Measurements from ENCODE around the gene AADACL2. TPM values are rescaled to one million over a fixed set of nuclear protein-coding genes. Genes with fewer than 3 reads are reported as not detected.

Gene AADACL2
- total and polyA plus RNA-seq, 12 donors, result 0.07 to 0.19 TPM; not detected in 10

- Histone ChIP-seq H3K4me3 (no peak overlapping the region), H3K36me3 (replicated peaks in 1 of 2) (no peaks in the 10 kb centered on the region), H3K4me1 (replicated peaks in 1 of 2) (peaks cover 22 to 39% of the 10 kb centered on the region in 2 donors), H3K9me3 (replicated peaks in 1 of 3) (no peaks in the 10 kb centered on the region), H3K27ac (no peak overlapping the region), H3K27me3 (no peaks in the 10 kb centered on the region)
- intact Hi-C loops (cut with DNase I), result no loop called here
- TF ChIP-seq, protein P1, sequence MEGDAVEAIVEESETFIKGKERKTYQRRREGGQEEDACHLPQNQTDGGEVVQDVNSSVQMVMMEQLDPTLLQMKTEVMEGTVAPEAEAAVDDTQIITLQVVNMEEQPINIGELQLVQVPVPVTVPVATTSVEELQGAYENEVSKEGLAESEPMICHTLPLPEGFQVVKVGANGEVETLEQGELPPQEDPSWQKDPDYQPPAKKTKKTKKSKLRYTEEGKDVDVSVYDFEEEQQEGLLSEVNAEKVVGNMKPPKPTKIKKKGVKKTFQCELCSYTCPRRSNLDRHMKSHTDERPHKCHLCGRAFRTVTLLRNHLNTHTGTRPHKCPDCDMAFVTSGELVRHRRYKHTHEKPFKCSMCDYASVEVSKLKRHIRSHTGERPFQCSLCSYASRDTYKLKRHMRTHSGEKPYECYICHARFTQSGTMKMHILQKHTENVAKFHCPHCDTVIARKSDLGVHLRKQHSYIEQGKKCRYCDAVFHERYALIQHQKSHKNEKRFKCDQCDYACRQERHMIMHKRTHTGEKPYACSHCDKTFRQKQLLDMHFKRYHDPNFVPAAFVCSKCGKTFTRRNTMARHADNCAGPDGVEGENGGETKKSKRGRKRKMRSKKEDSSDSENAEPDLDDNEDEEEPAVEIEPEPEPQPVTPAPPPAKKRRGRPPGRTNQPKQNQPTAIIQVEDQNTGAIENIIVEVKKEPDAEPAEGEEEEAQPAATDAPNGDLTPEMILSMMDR (IDR thresholded peaks at IDR 0.05), result no peak
- TF ChIP-seq POLR2A (IDR thresholded peaks at IDR 0.05), result no peak
- 50 to 100% (median 97%) methylated on average over 1 of the region's 1 CpG for WGBS, 4 donors
- no peak for DNase-seq
These were observed 34.7 kb downstream of the AADACL2 start for GRCh38 chr3:151768393-151768930.

DNA sequence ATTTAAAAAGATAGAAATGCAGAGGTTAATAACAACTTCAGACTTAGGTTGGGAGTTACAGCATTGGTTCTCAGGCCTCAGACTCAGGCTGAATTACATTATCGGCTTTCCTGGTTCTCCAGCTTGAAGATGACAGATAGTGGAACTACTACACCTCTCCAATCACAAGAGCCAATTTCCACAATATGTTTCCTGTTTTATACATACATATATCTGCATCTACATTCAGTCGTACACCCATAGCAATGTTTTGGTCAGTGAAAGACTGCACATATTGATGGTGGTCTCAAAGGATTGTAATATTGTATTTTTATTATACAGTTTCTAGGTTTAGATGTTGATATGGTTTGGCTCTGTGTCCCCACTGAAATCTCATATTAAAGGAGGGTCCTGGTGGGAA is 35.4 kb downstream of the AADACL2 start:
- DNase-seq, result no peak
- H3K27me3 ChIP-seq, result no peaks in the 10 kb centered on the region
- TF ChIP-seq, protein P1 (IDR thresholded peaks at IDR 0.05), result no peak
- no peak for TF ChIP-seq POLR2A (IDR thresholded peaks at IDR 0.05)
- no peaks in the 10 kb centered on the region for H3K36me3 ChIP-seq (replicated peaks in 1 of 2)
- H3K4me1 ChIP-seq (replicated peaks in 1 of 2), result peaks cover 22 to 39% of the 10 kb centered on the region in 2 donors
- no peak overlapping the region for H3K27ac ChIP-seq
- no peak overlapping the region for H3K4me3 ChIP-seq
- WGBS, 4 donors, result 75 to 85% (median 80%) methylated on average over 2 of the region's 2 CpGs
- H3K9me3 ChIP-seq (replicated peaks in 1 of 3), result no peaks in the 10 kb centered on the region
- intact Hi-C loops (cut with DNase I), result no loop called here

DNA sequence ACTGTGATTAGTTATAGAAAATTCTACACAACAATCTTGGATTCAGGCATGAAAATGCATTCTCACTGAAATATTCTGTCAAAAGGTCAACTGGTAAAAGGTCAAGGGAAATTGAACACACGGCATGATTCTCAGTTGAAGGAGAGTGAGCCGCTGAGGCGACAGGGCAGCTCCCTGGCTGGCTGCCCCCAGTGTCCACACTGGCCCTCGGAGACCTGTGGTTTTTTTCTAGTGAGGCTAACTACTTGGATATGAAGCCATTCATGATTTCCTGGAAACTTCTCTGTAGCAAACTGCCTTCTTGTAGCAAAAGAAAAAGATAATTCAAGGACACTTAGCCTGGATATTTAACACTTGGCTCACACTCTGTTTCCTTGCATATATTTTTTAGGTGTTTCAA is 37.2 kb downstream of the AADACL2 start:
- 8 to 38% (median 22%) methylated on average over 4 of the region's 4 CpGs for WGBS, 4 donors
- no peak for TF ChIP-seq POLR2A (IDR thresholded peaks at IDR 0.05)
- TF ChIP-seq, protein P1 (IDR thresholded peaks at IDR 0.05), result no peak
- DNase-seq, result peak; percentile 40 to 75 (median 67)
- Histone ChIP-seq H3K9me3 (replicated peaks in 1 of 3) (no peaks in the 10 kb centered on the region), H3K27me3 (no peaks in the 10 kb centered on the region), H3K4me3 (peak overlapping the region in 1 of 4 donors; percentile 4), H3K27ac (peak overlapping the region; percentile 29 to 80 (median 61)), H3K4me1 (replicated peaks in 1 of 2) (peaks cover 22 to 44% of the 10 kb centered on the region in 2 donors), H3K36me3 (replicated peaks in 1 of 2) (no peaks in the 10 kb centered on the region)
- intact Hi-C loops (cut with DNase I), result no loop called here

DNA sequence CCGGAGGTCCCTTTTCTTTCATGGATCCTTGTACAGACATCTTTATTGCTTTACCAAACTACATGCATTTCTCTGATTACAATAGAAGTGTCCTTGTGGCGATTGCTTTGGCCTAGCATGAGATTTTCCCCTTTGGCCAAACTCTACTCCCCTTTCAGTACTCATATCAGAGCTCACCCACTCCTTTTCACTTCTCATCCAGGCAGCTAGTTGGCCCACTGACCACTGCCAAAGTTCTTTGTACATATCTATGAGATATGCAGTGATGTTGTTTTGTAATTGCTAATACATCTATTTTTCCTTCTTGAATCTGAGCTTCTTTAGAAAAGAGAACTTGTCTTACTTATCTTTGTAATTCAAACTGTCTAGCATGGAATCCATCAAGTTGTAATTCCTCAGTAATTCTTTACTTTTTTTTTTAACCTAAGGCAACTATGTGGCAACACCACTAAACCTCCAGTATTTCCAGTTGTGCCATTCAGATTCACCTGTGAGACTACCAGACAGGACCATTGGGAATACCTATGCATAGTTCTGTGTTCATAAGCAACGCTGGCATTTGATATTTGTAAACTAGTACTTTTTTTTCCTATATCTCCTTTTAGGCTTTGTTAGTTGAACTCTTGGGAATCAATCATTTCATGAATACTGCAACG is 39.2 kb downstream of the AADACL2 start:
- no peaks in the 10 kb centered on the region for H3K36me3 ChIP-seq (replicated peaks in 1 of 2)
- H3K27me3 ChIP-seq, result no peaks in the 10 kb centered on the region
- H3K27ac ChIP-seq, result no peak overlapping the region
- WGBS, 4 donors, result 90 to 92% (median 91%) methylated on average over 4 of the region's 4 CpGs
- peaks cover 17 to 34% of the 10 kb centered on the region in 2 donors for H3K4me1 ChIP-seq (replicated peaks in 1 of 2)
- intact Hi-C loops (cut with DNase I), result no loop called here
- TF ChIP-seq POLR2A (IDR thresholded peaks at IDR 0.05), result no peak
- TF ChIP-seq, protein P1 (IDR thresholded peaks at IDR 0.05), result no peak
- H3K4me3 ChIP-seq, result no peak overlapping the region
- H3K9me3 ChIP-seq (replicated peaks in 1 of 3), result no peaks in the 10 kb centered on the region
- DNase-seq, result no peak

Measured in adrenal gland (tissue), 12 donors.